SK-N-SH (cell line): ENCODE data around the gene PRRC2B. TPM values are rescaled to one million over a fixed set of nuclear protein-coding genes. Genes with fewer than 3 reads are reported as not detected.

ENCODE experiments used
- CTCF ChIA-PET: fragments of 300-600, 350-600 bp; formaldehyde crosslinking; extraction: SDS; loops from one replicate; lab custom pipeline; 2021; lab: Yijun Ruan, JAX
- POLR2A ChIA-PET: fragments of 350-600 bp; sonication (Branson Sonifier 250); formaldehyde crosslinking; extraction: SDS; loops from one replicate; lab custom pipeline; 2020; ENCODE audit warnings: antibody characterized with exemption, inconsistent platforms; lab: Yijun Ruan, JAX
- DNase-seq: peaks from one replicate; pipeline ENCODE4 v3.0.0; 2012
- H2AFZ ChIP-seq: fragments of 200-600 bp; sonication (generic); 2 replicates; pipeline ENCODE4 v1.8.1; 2016; ENCODE audit warnings: antibody characterized with exemption, mild to moderate bottlenecking, low read depth
- H3F3A ChIP-seq: fragments of 200-600 bp; sonication (generic); replicated peaks from 2 replicates; pipeline ENCODE3; 2016; ENCODE audit warnings: antibody characterized with exemption, mild to moderate bottlenecking; ENCODE audit not compliant: insufficient read depth
- H3K27ac ChIP-seq, 2 experiments: fragments of 200-500 bp in 1 of 2; fragments of 200-600 bp in 1 of 2; sonication (Bioruptor generic) in 1 of 2; sonication (generic), shearing (Covaris generic) in 1 of 2; 2 replicates each; pipeline versions ENCODE4 v1.5.1 to v1.6.1; 2014 to 2016; ENCODE audit warnings: low read depth in 2 of 2, inconsistent platforms in 1 of 2, low read length in 1 of 2, mild to moderate bottlenecking in 1 of 2, mixed read lengths in 1 of 2
- H3K27me3 ChIP-seq: fragments of 200-600 bp; sonication (generic), shearing (Covaris generic); 2 replicates; pipeline ENCODE4 v1.6.1; 2016; ENCODE audit warnings: mixed run types; ENCODE audit not compliant: insufficient read depth
- H3K36me3 ChIP-seq, 2 experiments: fragments of 200-500 bp in 1 of 2; fragments of 200-600 bp in 1 of 2; sonication (Bioruptor generic) in 1 of 2; sonication (generic) in 1 of 2; replicated peaks in 1 of 2; 2 replicates each; pipeline versions ENCODE3 to v1.5.1; 2014 to 2016; ENCODE audit warnings: low read length in 1 of 2, mild to moderate bottlenecking in 1 of 2; ENCODE audit not compliant: insufficient read depth in 2 of 2, control insufficient read depth in 1 of 2
- H3K4me1 ChIP-seq, 2 experiments: fragments of 200-500 bp in 1 of 2; fragments of 200-600 bp in 1 of 2; sonication (Bioruptor generic) in 1 of 2; sonication (generic), shearing (Covaris generic) in 1 of 2; 2 replicates each; pipeline versions ENCODE4 v1.5.1 to v1.6.1; 2014 to 2016; ENCODE audit warnings: low read depth in 1 of 2, low read length in 1 of 2, mixed run types in 1 of 2; ENCODE audit not compliant: insufficient read depth in 2 of 2, control insufficient read depth in 1 of 2
- H3K4me2 ChIP-seq: fragments of 200-600 bp; sonication (generic), shearing (Covaris generic); 2 replicates; pipeline ENCODE4 v1.6.1; 2017; ENCODE audit warnings: mixed run types
- H3K4me3 ChIP-seq, 2 experiments: fragments of 200-500 bp in 1 of 2; fragments of 200-600 bp in 1 of 2; sonication (Bioruptor generic) in 1 of 2; sonication (generic), shearing (Covaris generic) in 1 of 2; 2 replicates each; pipeline versions ENCODE4 v1.5.1 to v1.8.1; 2014 to 2016; ENCODE audit warnings: low read depth in 2 of 2, inconsistent platforms in 1 of 2, low read length in 1 of 2, mild to moderate bottlenecking in 1 of 2, mixed read lengths in 1 of 2, moderate library complexity in 1 of 2
- H3K79me2 ChIP-seq: fragments of 200-600 bp; sonication (generic); 2 replicates; pipeline ENCODE4 v1.8.1; 2017; ENCODE audit warnings: mild to moderate bottlenecking; ENCODE audit not compliant: insufficient read depth
- H3K9ac ChIP-seq: fragments of 200-600 bp; sonication (generic); 2 replicates; pipeline ENCODE4 v1.6.1; 2017; ENCODE audit warnings: mixed run types
- H3K9me2 ChIP-seq: fragments of 200-600 bp; sonication (generic); 2 replicates; pipeline ENCODE4 v1.6.1; 2017; ENCODE audit warnings: mixed run types
- H3K9me3 ChIP-seq: fragments of 200-600 bp; sonication (generic); 2 replicates; pipeline ENCODE4 v1.6.1; 2017; ENCODE audit warnings: mixed run types, mild to moderate bottlenecking, moderate library complexity
- H4K20me1 ChIP-seq: fragments of 200-600 bp; sonication (generic); 2 replicates; pipeline ENCODE4 v1.6.1; 2017; ENCODE audit warnings: mild to moderate bottlenecking, mixed run types; ENCODE audit not compliant: insufficient read depth
- ELF1 ChIP-seq: IDR thresholded peaks from 2 replicates; pipeline ENCODE4 v1.4.0; 2012
- EZH2phosphoT487 ChIP-seq: fragments of 200-600 bp; sonication (generic); IDR thresholded peaks from 2 replicates; pipeline ENCODE4 v1.6.1; 2017; ENCODE audit warnings: low read depth, mixed run types, mild to moderate bottlenecking, antibody characterized with exemption, moderate library complexity, borderline replicate concordance
- FOSL2 ChIP-seq: IDR thresholded peaks from 2 replicates; pipeline ENCODE4 v1.4.0; 2012; ENCODE audit warnings: low read depth, mild to moderate bottlenecking, moderate library complexity, borderline replicate concordance
- FOXM1 ChIP-seq: IDR thresholded peaks from 2 replicates; pipeline ENCODE4 v1.4.0; 2012; ENCODE audit warnings: low read depth, mild to moderate bottlenecking
- GABPA ChIP-seq: IDR thresholded peaks from 2 replicates; pipeline ENCODE4 v1.4.0; 2012; ENCODE audit warnings: low read depth, mild to moderate bottlenecking
- GATA2 ChIP-seq: sonication (generic); formaldehyde crosslinking; IDR thresholded peaks from 2 replicates; pipeline ENCODE4 v1.5.0; 2020; ENCODE audit warnings: mild to moderate bottlenecking, missing genetic modification reagents
- MXI1 ChIP-seq: IDR thresholded peaks from 2 replicates; pipeline ENCODE4 v1.6.1; 2012; ENCODE audit warnings: mild to moderate bottlenecking, low read depth, low read length, improper control_type of control experiment
- NFIC ChIP-seq: IDR thresholded peaks from 2 replicates; pipeline ENCODE4 v1.4.0; 2012; ENCODE audit warnings: borderline replicate concordance
- NRF1 ChIP-seq: IDR thresholded peaks from 2 replicates; pipeline ENCODE4 v1.6.1; 2012; ENCODE audit warnings: low read depth, mild to moderate bottlenecking, low read length
- POLR2AphosphoS5 ChIP-seq: IDR thresholded peaks from 2 replicates; pipeline ENCODE4 v1.6.1; 2012; ENCODE audit warnings: low read depth, low read length
- RAD21 ChIP-seq: IDR thresholded peaks from 2 replicates; pipeline ENCODE4 v1.6.1; 2012; ENCODE audit warnings: mild to moderate bottlenecking, low read length
- RFX5 ChIP-seq: IDR thresholded peaks from 2 replicates; pipeline ENCODE4 v1.6.1; 2012; ENCODE audit warnings: mild to moderate bottlenecking, improper control_type of control experiment, low read length
- RXRA ChIP-seq: IDR thresholded peaks from 2 replicates; pipeline ENCODE4 v1.4.0; 2012; ENCODE audit warnings: low read depth, mild to moderate bottlenecking, borderline replicate concordance
- SIN3A ChIP-seq: IDR thresholded peaks from 2 replicates; pipeline ENCODE4 v1.6.1; 2012; ENCODE audit warnings: low read depth, mild to moderate bottlenecking, low read length, moderate library complexity, borderline replicate concordance
- SMC3 ChIP-seq: IDR thresholded peaks from 2 replicates; pipeline ENCODE4 v1.6.1; 2012; ENCODE audit warnings: low read depth, low read length, improper control_type of control experiment
- TAF1 ChIP-seq: IDR thresholded peaks from 2 replicates; pipeline ENCODE4 v1.6.1; 2012; ENCODE audit warnings: low read depth, mild to moderate bottlenecking, low read length, moderate library complexity, borderline replicate concordance
- TEAD4 ChIP-seq: IDR thresholded peaks from 2 replicates; pipeline ENCODE4 v1.4.0; 2012; ENCODE audit warnings: mild to moderate bottlenecking, borderline replicate concordance; ENCODE audit not compliant: insufficient read depth
- YY1 ChIP-seq: IDR thresholded peaks from 2 replicates; pipeline ENCODE4 v1.4.0; 2012; ENCODE audit warnings: low read depth, mild to moderate bottlenecking
- WGBS: methylation state at CpG from one replicate; pipeline ENCODE4 v1.1.6; 2017; ENCODE audit warnings: low lambda C conversion rate; 5-methylcytosine and 5-hydroxymethylcytosine counted together
- polyA plus RNA-seq, 3 experiments: library from polyadenylated mRNA; depleted of rRNA; stranded (reverse); fragments of >200 nt; gene quantifications; 2 replicates each; pipeline ENCODE4 v1.2.3, GENCODE V29; 2012
- TF ChIP-seq, protein P1 (sequence below): fragments of 200-600 bp; sonication (generic); IDR thresholded peaks from 2 replicates; pipeline ENCODE4 v1.6.1; 2017; ENCODE audit warnings: antibody characterized with exemption, mild to moderate bottlenecking, moderate library complexity
- TF ChIP-seq, protein P2 (sequence below): IDR thresholded peaks from 2 replicates; pipeline ENCODE4 v1.4.0; 2012; ENCODE audit warnings: low read depth, borderline replicate concordance
- TF ChIP-seq, protein P3 (sequence below): fragments of 150-350 bp; IDR thresholded peaks from 2 replicates; pipeline ENCODE4 v1.6.1; 2017; ENCODE audit warnings: antibody characterized with exemption, low read length, low read depth, borderline replicate concordance
- TF ChIP-seq, protein P4 (sequence below): IDR thresholded peaks from 2 replicates; pipeline ENCODE4 v1.4.0; 2012; ENCODE audit warnings: low read depth
- TF ChIP-seq, protein P5 (sequence below): IDR thresholded peaks from 2 replicates; pipeline ENCODE4; 2012

PRRC2B gene
- polyA plus RNA-seq, 1 of the 3 experiments (the other 2 are of a cell fraction), result 26.3 TPM

DNA sequence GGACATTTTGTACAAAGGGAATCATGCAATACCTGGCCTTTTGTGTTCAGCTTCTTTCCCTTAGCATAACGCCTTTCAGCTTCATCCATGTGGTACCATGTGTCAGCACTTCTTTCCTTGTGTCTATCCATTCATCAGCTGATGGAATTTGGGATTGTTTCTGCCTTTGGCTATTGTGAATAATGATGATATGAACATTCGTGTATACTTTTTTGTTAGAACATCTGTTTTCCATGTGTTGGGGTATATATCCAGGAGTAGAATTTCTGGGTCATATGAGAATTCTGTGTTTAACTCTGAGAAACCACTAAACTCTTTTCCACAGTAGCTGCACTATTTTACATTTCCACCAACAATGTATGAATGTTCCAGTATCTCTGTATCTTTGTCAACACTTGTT, 14.8 kb upstream of the PRRC2B start:
- no peaks in the 10 kb centered on the region for H3K27me3 ChIP-seq
- H3F3A ChIP-seq, result no peaks in the 10 kb centered on the region
- H3K4me2 ChIP-seq, result no peak overlapping the region
- no peaks in the 10 kb centered on the region for H3K9me2 ChIP-seq
- peaks cover 0 to 2% of the 10 kb centered on the region in 2 experiments; a peak in 2 of 4 replicates for H3K4me1 ChIP-seq
- no peak overlapping the region for H3K9ac ChIP-seq
- no peak for DNase-seq
- no peak overlapping the region for H2AFZ ChIP-seq
- POLR2A ChIA-PET, result no interaction called here
- H3K79me2 ChIP-seq, result peaks cover 3% of the 10 kb centered on the region; the same call in 1 of the 2 replicates
- H3K4me3 ChIP-seq, result no peak overlapping the region
- TF ChIP-seq EZH2phosphoT487 (no peak), RFX5 (no peak), NFIC (no peak), FOXM1 (no peak)
- TF ChIP-seq, protein P1, sequence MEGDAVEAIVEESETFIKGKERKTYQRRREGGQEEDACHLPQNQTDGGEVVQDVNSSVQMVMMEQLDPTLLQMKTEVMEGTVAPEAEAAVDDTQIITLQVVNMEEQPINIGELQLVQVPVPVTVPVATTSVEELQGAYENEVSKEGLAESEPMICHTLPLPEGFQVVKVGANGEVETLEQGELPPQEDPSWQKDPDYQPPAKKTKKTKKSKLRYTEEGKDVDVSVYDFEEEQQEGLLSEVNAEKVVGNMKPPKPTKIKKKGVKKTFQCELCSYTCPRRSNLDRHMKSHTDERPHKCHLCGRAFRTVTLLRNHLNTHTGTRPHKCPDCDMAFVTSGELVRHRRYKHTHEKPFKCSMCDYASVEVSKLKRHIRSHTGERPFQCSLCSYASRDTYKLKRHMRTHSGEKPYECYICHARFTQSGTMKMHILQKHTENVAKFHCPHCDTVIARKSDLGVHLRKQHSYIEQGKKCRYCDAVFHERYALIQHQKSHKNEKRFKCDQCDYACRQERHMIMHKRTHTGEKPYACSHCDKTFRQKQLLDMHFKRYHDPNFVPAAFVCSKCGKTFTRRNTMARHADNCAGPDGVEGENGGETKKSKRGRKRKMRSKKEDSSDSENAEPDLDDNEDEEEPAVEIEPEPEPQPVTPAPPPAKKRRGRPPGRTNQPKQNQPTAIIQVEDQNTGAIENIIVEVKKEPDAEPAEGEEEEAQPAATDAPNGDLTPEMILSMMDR, result no peak
- WGBS, result 68% methylated on average over 2 of the region's 2 CpGs
- CTCF ChIA-PET, result interaction anchor here (0.6 to 1.5 kb wide), 5 partner anchors 8 to 99 kb away, joined by 3 read pairs; no protein-coding TSS in a partner anchor
- no peaks in the 10 kb centered on the region for H3K9me3 ChIP-seq
- H4K20me1 ChIP-seq, result no peaks in the 10 kb centered on the region
- no peak overlapping the region for H3K27ac ChIP-seq
- H3K36me3 ChIP-seq, result no peaks in the 10 kb centered on the region

DNA sequence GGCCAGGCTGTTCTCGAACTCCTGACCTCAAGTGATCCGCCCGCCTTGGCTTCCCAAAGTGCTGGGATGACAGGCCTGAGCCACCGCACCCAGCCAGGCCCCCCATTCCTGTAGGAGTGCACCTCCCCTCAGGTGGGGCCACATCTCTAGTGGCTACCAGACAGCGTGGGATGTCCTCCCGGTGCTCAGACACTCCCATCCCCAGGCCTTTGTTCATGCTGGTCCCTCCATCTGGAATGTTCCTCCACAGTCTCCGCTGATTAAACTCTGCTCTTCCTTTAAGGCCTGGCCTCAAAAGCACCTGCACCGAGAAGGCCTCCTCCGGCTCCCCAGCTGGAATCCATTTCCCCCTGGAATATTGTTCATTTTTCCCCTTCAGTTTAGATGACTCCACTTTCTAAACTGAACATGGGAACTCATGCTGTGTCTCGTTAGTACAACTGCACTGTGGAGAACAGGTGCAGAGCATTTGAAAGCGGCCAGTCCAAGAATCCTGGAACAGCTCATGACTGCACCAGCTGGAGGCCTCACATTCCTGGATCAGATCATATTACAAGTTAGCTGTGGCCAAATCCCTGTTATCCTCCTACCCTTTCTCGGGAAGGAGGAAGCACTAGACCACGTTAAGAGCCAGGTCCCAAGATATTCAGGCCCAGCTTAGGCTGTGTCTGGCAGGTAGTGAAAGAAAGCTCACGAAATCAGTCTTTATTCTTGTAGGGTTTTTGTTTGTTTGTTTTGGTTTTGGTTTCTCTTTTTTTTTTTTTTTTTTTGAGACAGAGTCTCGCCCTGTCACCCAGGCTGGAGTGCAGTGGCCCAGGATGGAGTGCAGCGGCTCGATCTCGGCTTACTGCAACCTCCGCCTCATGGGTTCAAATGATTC, 10.8 kb upstream of the PRRC2B start:
- no peak for DNase-seq
- Histone ChIP-seq H3F3A (no peaks in the 10 kb centered on the region), H2AFZ (no peak overlapping the region), H3K9ac (no peak overlapping the region), H3K4me1 (peaks cover 0 to 2% of the 10 kb centered on the region in 2 experiments; a peak in 2 of 4 replicates), H3K79me2 (no peaks in the 10 kb centered on the region), H4K20me1 (no peaks in the 10 kb centered on the region), H3K4me2 (peak overlapping the region; percentile 0; the same call in 1 of the 2 replicates), H3K9me2 (no peaks in the 10 kb centered on the region), H3K27me3 (no peaks in the 10 kb centered on the region), H3K4me3 (no peak overlapping the region), H3K9me3 (no peaks in the 10 kb centered on the region), H3K27ac (peak overlapping the region in 1 of 2 experiments; percentile 23; a peak in 2 of 4 replicates), H3K36me3 (no peaks in the 10 kb centered on the region)
- ChIA-PET CTCF (no interaction called here), POLR2A (interaction anchor here (1.5 kb wide), 1 partner anchor 10 kb away, joined by 3 read pairs; no protein-coding TSS in a partner anchor)
- WGBS, result 70% methylated on average over 17 of the region's 19 CpGs
- TF ChIP-seq MXI1 (no peak), YY1 (no peak), GABPA (no peak), NRF1 (no peak), RAD21 (no peak), RXRA (no peak), ELF1 (no peak), NFIC (peak; percentile 37; the same call in 1 of the 2 replicates), TEAD4 (peak; percentile 42; the same call in 1 of the 2 replicates), SIN3A (peak; percentile 55; the same call in 1 of the 2 replicates), SMC3 (no peak), FOSL2 (no peak), TAF1 (no peak), GATA2 (CRISPR knock-in tag) (no peak), POLR2AphosphoS5 (no peak)
- TF ChIP-seq, protein P2, sequence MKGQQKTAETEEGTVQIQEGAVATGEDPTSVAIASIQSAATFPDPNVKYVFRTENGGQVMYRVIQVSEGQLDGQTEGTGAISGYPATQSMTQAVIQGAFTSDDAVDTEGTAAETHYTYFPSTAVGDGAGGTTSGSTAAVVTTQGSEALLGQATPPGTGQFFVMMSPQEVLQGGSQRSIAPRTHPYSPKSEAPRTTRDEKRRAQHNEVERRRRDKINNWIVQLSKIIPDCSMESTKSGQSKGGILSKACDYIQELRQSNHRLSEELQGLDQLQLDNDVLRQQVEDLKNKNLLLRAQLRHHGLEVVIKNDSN, result no peak
- TF ChIP-seq, protein P3, sequence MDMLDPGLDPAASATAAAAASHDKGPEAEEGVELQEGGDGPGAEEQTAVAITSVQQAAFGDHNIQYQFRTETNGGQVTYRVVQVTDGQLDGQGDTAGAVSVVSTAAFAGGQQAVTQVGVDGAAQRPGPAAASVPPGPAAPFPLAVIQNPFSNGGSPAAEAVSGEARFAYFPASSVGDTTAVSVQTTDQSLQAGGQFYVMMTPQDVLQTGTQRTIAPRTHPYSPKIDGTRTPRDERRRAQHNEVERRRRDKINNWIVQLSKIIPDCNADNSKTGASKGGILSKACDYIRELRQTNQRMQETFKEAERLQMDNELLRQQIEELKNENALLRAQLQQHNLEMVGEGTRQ, result no peak
- TF ChIP-seq, protein P4, sequence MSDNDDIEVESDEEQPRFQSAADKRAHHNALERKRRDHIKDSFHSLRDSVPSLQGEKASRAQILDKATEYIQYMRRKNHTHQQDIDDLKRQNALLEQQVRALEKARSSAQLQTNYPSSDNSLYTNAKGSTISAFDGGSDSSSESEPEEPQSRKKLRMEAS, result peak; percentile 51; the same call in 1 of the 2 replicates
- TF ChIP-seq, protein P5, sequence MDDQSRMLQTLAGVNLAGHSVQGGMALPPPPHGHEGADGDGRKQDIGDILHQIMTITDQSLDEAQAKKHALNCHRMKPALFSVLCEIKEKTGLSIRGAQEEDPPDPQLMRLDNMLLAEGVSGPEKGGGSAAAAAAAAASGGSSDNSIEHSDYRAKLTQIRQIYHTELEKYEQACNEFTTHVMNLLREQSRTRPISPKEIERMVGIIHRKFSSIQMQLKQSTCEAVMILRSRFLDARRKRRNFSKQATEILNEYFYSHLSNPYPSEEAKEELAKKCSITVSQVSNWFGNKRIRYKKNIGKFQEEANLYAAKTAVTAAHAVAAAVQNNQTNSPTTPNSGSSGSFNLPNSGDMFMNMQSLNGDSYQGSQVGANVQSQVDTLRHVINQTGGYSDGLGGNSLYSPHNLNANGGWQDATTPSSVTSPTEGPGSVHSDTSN, result peak; percentile 51
